H54 (cell line): ENCODE measurements around the gene KIAA1671.

Experiments
- DNase-seq: peaks from one replicate; pipeline ENCODE4 v3.0.0; 2011; ENCODE audit warnings: low spot score, mixed read lengths; ENCODE audit not compliant: insufficient read length
- FAIRE-seq: peaks from 3 replicates; lab custom pipeline; 2011; peaks lifted over from hg19 to GRCh38; lab: Jason Lieb, UNC
- POLR2A ChIP-seq: IDR thresholded peaks from 2 replicates; pipeline ENCODE4 v1.6.1; 2011; ENCODE audit warnings: low read depth, mild to moderate bottlenecking, low read length

The KIAA1671 gene

DNA sequence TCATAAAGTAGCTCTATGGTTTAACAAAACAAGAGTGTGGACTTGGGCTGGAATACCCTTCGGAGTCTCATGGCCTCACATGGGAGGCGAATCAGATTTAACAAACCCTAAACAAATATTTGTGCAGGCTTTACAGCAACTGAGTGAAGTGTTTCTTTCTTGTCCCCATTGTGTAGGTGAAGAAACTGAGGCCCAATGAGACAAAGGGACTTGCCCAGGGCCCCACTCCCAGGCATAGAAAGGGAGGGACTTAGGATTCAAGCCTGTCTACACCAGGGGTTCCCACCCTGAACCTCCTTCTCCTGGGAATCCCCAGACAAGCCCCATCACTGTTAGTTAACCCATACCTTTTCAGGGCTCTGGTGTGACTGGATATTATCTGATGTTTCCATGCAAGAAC is 192.0 kb downstream of the KIAA1671 start:
- DNase-seq (no peak), FAIRE-seq (no peak)
- no peak for TF ChIP-seq POLR2A

GRCh38 chr22:25146307-25146706 is 193.8 kb downstream of the KIAA1671 start:
- no peak for FAIRE-seq
- TF ChIP-seq POLR2A: no peak
- DNase-seq: no peak

DNA sequence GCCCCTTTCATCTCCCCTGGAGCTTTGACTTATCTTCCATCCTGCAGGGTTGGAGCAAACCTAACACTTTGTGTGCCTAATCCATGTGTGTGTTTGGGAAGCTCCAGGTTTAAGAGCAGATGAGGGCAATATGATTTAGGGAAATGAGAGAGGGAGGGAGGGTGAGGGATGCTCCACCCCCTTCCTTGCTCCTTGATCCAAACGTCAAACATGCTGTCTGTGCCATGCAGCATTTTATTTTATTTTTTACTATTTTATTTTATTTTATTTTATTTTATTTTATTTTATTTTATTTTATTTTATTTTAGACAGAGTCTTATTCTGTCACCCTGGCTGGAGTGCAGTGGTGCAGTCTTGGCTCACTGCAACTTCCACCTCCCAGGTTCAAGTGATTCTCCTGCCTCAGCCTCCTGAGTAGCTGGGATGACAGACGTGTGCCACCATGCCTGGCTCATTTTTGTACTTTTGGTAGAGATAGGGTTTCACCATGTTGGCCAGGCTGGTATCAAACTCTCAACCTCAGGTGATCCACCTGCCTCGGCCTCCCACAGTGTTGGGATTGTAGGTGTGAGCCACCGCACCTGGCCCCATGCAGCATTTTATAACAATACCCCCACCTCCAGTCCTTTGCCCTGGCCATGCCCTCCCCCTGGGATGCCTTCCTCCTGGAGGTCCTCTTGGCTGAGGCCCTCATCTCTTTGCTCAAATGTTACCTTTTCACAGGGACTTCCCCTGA is 194.6 kb downstream of the KIAA1671 start:
- DNase-seq: no peak
- TF ChIP-seq POLR2A: no peak
- FAIRE-seq: no peak

DNA sequence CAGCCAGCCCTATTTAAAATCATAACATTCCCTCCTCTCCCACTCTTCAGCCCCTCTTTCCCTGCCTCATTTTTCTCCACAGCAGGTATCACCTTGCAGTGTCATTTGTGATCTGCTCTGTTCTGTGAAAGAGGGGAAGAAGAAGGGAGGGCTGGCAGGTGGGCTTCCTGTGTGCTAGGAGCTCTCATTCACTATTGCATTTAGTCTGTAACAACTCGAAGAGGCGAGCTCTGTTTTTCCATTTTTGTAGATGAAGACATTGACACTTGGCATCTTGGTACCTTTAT is 195.1 kb downstream of the KIAA1671 start:
- no peak for DNase-seq
- TF ChIP-seq POLR2A: no peak
- no peak for FAIRE-seq

- no peak for DNase-seq
- TF ChIP-seq POLR2A: no peak
- no peak for FAIRE-seq
These were observed 195.7 kb downstream of the KIAA1671 start for GRCh38 chr22:25148149-25148691.

GRCh38 chr22:25149014-25149413 is 196.5 kb downstream of the KIAA1671 start:
- no peak for DNase-seq

DNA sequence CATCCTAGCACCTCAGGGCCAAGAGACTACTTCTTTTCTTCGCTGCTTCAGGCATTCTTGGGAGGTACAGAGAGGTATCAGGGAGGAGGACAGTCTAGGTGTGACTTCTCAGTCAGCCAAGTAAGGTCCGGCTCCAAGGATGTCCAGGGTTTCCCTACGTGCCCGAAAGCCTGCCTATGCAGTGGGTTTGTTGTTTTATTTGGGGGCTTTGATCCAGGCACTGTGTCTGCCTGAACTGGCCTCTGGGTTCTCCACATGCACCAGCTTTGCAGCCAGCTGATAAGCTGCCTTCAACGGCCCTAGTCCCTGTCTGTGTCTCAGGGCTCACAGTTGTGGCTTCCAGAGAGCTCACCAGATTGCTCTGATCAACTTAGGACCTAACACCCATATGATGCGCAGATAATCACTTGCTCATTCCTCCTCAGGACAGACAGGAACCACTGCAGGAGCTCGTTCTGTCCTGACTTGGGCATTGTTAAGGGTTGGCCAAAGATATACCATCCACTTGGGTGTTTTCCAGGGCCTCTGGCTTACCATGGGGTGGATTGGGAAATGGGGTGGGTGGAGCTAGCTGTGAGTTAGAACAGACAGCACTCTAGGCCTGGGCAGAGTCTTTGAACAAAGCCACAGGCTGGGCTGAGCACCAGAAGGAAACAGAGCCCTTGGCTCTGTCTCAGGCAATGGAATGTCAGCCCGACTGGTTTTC is 201.6 kb downstream of the KIAA1671 start:
- FAIRE-seq (peak; percentile 33), DNase-seq (peak; percentile 26)
- TF ChIP-seq POLR2A: no peak

More at GRCh38 chr22:25149014-25149413, 196.5 kb downstream of the KIAA1671 start:
- TF ChIP-seq POLR2A: no peak
- FAIRE-seq: no peak

DNA sequence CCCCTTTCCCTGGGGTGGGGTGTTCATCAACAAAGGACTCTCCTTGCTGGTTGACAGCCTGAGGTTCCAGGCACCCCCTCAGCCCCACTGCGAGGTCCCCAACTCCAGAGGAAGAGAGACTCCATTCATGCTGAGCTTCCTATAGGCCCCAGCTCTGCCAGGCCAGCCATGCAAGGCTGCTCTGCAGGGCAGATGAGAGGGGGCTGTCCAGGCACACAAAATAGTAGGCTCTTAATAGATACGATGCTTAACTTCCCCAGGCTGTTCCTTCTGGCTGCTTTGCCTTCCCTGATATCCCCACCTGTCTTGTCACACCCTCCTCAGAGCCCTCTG is 202.1 kb downstream of the KIAA1671 start:
- no peak for TF ChIP-seq POLR2A
- DNase-seq: no peak
- no peak for FAIRE-seq

DNA sequence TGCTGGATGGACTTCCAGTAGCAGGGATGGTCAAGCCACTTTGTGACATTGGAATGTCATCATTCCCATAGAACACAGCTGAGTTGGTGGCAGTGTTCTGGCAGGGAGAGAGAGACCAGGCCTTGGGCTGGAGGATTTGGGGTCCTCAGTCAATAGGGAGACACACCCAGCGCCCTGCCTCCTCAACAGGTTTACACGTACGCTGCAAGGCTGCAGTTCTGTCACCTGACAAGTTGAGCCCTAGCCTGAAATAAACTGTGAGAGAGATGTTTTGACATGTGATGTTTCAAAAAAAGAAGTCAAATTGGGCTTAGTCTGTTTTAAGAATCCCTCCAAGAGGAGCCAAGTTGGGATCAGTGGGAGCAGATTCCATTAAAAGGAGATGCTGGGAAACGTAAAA is 204.2 kb downstream of the KIAA1671 start:
- no peak for TF ChIP-seq POLR2A
- FAIRE-seq (no peak), DNase-seq (no peak)

DNA sequence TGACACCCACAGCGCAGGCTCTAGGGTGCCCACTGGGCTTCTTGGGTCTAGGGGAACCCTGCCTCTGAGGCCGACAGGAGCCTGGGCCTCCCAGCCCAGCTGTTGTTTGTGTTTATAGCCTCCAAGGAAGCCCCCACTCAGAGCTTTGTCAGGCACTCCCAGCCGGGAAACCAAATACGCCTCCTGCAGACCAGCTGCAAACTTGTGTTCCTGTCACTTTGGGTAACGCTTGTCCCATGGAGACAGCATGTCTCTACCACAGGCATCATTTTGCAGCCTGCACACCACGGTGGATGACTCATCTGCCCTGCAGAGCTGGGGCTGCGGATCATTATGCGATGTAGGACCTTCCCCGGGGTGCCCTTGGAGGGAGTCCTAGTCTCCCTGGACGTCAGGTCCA is 206.5 kb downstream of the KIAA1671 start:
- DNase-seq: peak; percentile 53
- TF ChIP-seq POLR2A: no peak

DNA sequence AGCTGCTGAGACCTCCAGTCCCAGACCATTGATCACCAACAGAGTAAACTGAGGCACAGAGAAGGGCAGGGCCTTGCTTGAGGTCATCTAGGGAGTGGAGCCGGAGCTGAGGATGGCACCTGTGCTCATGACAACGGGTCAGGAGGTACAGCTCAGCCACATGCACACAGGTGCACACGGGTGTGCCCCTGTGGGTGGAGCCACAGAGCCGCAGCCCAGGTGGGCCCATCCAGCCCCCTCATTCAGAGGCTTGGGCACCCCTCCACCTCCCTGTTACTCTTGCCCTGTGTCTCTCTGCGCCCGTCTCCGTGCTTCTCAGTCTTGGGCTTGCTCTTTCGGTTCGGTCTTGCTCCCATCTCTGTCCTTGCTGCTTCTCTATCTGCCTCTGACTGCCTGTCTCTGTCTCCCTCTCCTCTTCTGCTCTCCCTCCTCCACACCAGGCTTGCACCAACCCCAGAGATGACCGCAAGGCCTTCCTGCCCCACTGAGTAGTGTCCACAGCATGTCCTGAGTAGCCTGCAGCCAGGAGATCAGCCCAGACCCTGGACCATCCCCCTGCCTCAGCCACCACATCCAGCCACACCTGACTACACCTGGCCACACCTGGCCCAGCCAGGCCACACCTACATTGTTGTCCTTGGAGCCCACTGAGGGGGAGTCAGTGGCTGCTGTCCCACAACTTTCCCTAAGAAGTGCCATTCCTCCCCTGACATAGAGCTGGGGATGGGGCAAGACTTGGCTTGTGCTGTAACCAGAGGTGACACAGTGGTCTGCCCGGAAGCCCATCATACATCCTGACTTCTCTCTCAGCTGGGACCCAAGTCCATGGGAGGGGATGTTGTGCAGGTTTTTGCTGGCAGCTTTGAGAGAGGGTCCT is 207.8 kb downstream of the KIAA1671 start:
- TF ChIP-seq POLR2A: no peak
- DNase-seq: no peak
- FAIRE-seq: no peak

More for the DNA sequence above, 206.5 kb downstream of the KIAA1671 start:
- FAIRE-seq: peak; percentile 89

GRCh38 chr22:25161017-25161915 is 208.8 kb downstream of the KIAA1671 start:
- no peak for DNase-seq
- TF ChIP-seq POLR2A: no peak
- no peak for FAIRE-seq
